NT2/D1 (cell line): ENCODE results near the gene PPP1R9A.

ENCODE experiments used
- DNase-seq: peaks from one replicate; pipeline ENCODE4 v3.0.0-alpha.2; 2011; ENCODE audit warnings: low read depth, low spot score
- H3K27me3 ChIP-seq: 2 replicates; pipeline ENCODE4 v1.6.0; 2011; ENCODE audit warnings: mild to moderate bottlenecking; ENCODE audit not compliant: insufficient read length, insufficient read depth
- H3K36me3 ChIP-seq: 2 replicates; pipeline ENCODE4 v1.6.1; 2011; ENCODE audit warnings: mild to moderate bottlenecking, low read length, mixed read lengths; ENCODE audit not compliant: insufficient read depth, insufficient read length
- H3K4me1 ChIP-seq: 2 replicates; pipeline ENCODE4 v1.5.1; 2011; ENCODE audit not compliant: insufficient read depth, insufficient read length
- H3K4me3 ChIP-seq: 2 replicates; pipeline ENCODE4 v1.5.1; 2011; ENCODE audit warnings: low read depth; ENCODE audit not compliant: insufficient read length
- H3K9ac ChIP-seq: 2 replicates; pipeline ENCODE4 v1.6.0; 2011; ENCODE audit warnings: low read depth; ENCODE audit not compliant: insufficient read length
- H3K9me3 ChIP-seq: 2 replicates; pipeline ENCODE4 v1.5.1; 2011; ENCODE audit warnings: mild to moderate bottlenecking, low read length; ENCODE audit not compliant: insufficient read depth
- SUZ12 ChIP-seq: IDR thresholded peaks from 2 replicates; pipeline ENCODE4 v1.6.1; 2011; ENCODE audit not compliant: insufficient read length, insufficient read depth; ENCODE audit errors: extremely low read depth
- YY1 ChIP-seq: IDR thresholded peaks from 2 replicates; pipeline ENCODE4 v1.6.1; 2011; ENCODE audit not compliant: insufficient read length, insufficient read depth
- ZNF274 ChIP-seq: IDR thresholded peaks from 2 replicates; pipeline ENCODE4 v1.6.1; 2011; ENCODE audit warnings: mild to moderate bottlenecking, low read depth, low read length

PPP1R9A gene

GRCh38 chr7:94939395-94939794, 32.0 kb downstream of the PPP1R9A start:
- no peaks in the 10 kb centered on the region for H3K9me3 ChIP-seq
- H3K36me3 ChIP-seq, result no peaks in the 10 kb centered on the region
- TF ChIP-seq YY1 (no peak), SUZ12 (no peak), ZNF274 (no peak)
- DNase-seq, result no peak
- no peak overlapping the region for H3K4me3 ChIP-seq
- no peaks in the 10 kb centered on the region for H3K27me3 ChIP-seq
- no peak overlapping the region for H3K9ac ChIP-seq
- no peaks in the 10 kb centered on the region for H3K4me1 ChIP-seq

- Histone ChIP-seq H3K4me3 (no peak overlapping the region), H3K27me3 (no peaks in the 10 kb centered on the region), H3K9me3 (no peaks in the 10 kb centered on the region), H3K4me1 (no peaks in the 10 kb centered on the region), H3K36me3 (no peaks in the 10 kb centered on the region), H3K9ac (no peak overlapping the region)
- DNase-seq, result no peak
- TF ChIP-seq ZNF274, result no peak
These were observed 32.8 kb downstream of the PPP1R9A start for GRCh38 chr7:94940241-94940640.

- Histone ChIP-seq H3K4me1 (no peaks in the 10 kb centered on the region), H3K9ac (no peak overlapping the region), H3K9me3 (no peaks in the 10 kb centered on the region), H3K4me3 (no peak overlapping the region), H3K36me3 (no peaks in the 10 kb centered on the region), H3K27me3 (no peaks in the 10 kb centered on the region)
- TF ChIP-seq SUZ12 (no peak), ZNF274 (no peak)
- DNase-seq, result no peak
These were observed 34.6 kb downstream of the PPP1R9A start for GRCh38 chr7:94941844-94942632.

GRCh38 chr7:94943134-94943533, 35.7 kb downstream of the PPP1R9A start:
- DNase-seq, result no peak
- no peaks in the 10 kb centered on the region for H3K36me3 ChIP-seq
- no peaks in the 10 kb centered on the region for H3K4me1 ChIP-seq

GRCh38 chr7:94949532-94949931, 42.1 kb downstream of the PPP1R9A start:
- H3K4me3 ChIP-seq, result no peak overlapping the region

More at GRCh38 chr7:94943134-94943533, 35.7 kb downstream of the PPP1R9A start:
- H3K4me3 ChIP-seq, result no peak overlapping the region
- H3K27me3 ChIP-seq, result no peaks in the 10 kb centered on the region
- TF ChIP-seq SUZ12 (no peak), YY1 (no peak), ZNF274 (no peak)
- H3K9me3 ChIP-seq, result no peaks in the 10 kb centered on the region
- no peak overlapping the region for H3K9ac ChIP-seq

GRCh38 chr7:94955807-94956206, 48.4 kb downstream of the PPP1R9A start:
- H3K4me3 ChIP-seq, result no peak overlapping the region
- H3K27me3 ChIP-seq, result no peaks in the 10 kb centered on the region
- no peak overlapping the region for H3K9ac ChIP-seq
- no peaks in the 10 kb centered on the region for H3K4me1 ChIP-seq
- H3K36me3 ChIP-seq, result no peaks in the 10 kb centered on the region
- TF ChIP-seq SUZ12, result no peak
- no peaks in the 10 kb centered on the region for H3K9me3 ChIP-seq
- no peak for DNase-seq

More at GRCh38 chr7:94949532-94949931, 42.1 kb downstream of the PPP1R9A start:
- Histone ChIP-seq H3K4me1 (no peaks in the 10 kb centered on the region), H3K9me3 (no peaks in the 10 kb centered on the region), H3K36me3 (no peaks in the 10 kb centered on the region), H3K9ac (no peak overlapping the region), H3K27me3 (no peaks in the 10 kb centered on the region)
- TF ChIP-seq SUZ12 (no peak), YY1 (no peak), ZNF274 (no peak)
- DNase-seq, result no peak

- Histone ChIP-seq H3K27me3 (no peaks in the 10 kb centered on the region), H3K9me3 (no peaks in the 10 kb centered on the region), H3K4me1 (no peaks in the 10 kb centered on the region), H3K4me3 (no peak overlapping the region), H3K36me3 (no peaks in the 10 kb centered on the region), H3K9ac (no peak overlapping the region)
- DNase-seq, result no peak
- TF ChIP-seq YY1, result no peak
These were observed 49.7 kb downstream of the PPP1R9A start for GRCh38 chr7:94957061-94957460.

- H3K9me3 ChIP-seq, result no peaks in the 10 kb centered on the region
- H3K4me3 ChIP-seq, result no peak overlapping the region
- no peaks in the 10 kb centered on the region for H3K36me3 ChIP-seq
- TF ChIP-seq SUZ12 (no peak), ZNF274 (no peak), YY1 (no peak)
- DNase-seq, result no peak
- H3K4me1 ChIP-seq, result no peaks in the 10 kb centered on the region
- H3K27me3 ChIP-seq, result no peaks in the 10 kb centered on the region
- no peak overlapping the region for H3K9ac ChIP-seq
These were observed 55.3 kb downstream of the PPP1R9A start for GRCh38 chr7:94962661-94963060.
